ENCODE measurements around the gene ABHD14A. TPM values are rescaled to one million over a fixed set of nuclear protein-coding genes. Genes with fewer than 3 reads are reported as not detected.

Gene ABHD14A
- total RNA-seq, 6 experiments from 2014 or later: 8.3 to 22.2 (median 15.1) TPM

DNA sequence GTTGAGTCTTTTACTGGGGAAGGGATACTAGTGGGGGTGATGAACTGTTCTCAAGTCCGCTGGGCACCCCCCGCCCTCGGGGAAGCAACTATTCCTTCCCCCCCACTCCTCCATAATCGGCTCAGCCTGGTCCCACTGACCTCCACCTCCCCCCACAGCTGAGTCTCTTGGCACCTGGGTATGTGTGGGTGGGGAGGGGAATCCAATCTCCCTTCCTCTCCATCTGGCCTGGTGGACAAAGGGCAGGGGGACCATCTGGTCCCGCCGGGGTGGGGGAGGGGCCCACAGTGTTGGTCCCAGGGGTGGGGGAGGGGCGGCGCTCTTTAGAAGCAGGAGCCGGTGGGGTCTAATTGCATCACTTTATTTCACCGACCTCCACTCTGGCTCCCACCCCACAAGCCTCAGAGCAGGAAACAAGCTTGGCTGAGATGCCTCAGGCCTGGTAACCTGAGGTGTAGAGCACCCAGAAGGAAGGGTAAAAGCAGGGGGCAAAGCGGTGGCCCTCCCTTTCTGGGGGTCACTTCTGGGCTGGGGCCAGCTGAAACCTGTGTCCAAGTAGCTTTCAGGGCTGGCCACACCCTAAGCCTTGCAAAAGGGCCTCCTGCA lies 6.6 kb upstream of the ABHD14A start:
- H3K9me3 ChIP-seq: no peaks in the 10 kb centered on the region
- H3K4me1 ChIP-seq: peaks cover 0 to 37% (median 12%) of the 10 kb centered on the region in 4 donors
- H3K4me3 ChIP-seq: peak overlapping the region; percentile 54 to 62 (median 57)
- H3K36me3 ChIP-seq: no peaks in the 10 kb centered on the region
- no peaks in the 10 kb centered on the region for H3K27me3 ChIP-seq
- peak overlapping the region; percentile 47 to 80 (median 55) for H3K27ac ChIP-seq
- ATAC-seq (peak in 3 of 4 donors; percentile 1 to 42 (median 33)), DNase-seq (no peak)
- WGBS (ENCODE audit: insufficient coverage, low coverage, low lambda C conversion rate, missing lambda C conversion rate): 9% methylated on average over 7 of the region's 11 CpGs
- no peak for TF ChIP-seq POLR2A (IDR thresholded peaks at IDR 0.05)
- TF ChIP-seq, protein P1, sequence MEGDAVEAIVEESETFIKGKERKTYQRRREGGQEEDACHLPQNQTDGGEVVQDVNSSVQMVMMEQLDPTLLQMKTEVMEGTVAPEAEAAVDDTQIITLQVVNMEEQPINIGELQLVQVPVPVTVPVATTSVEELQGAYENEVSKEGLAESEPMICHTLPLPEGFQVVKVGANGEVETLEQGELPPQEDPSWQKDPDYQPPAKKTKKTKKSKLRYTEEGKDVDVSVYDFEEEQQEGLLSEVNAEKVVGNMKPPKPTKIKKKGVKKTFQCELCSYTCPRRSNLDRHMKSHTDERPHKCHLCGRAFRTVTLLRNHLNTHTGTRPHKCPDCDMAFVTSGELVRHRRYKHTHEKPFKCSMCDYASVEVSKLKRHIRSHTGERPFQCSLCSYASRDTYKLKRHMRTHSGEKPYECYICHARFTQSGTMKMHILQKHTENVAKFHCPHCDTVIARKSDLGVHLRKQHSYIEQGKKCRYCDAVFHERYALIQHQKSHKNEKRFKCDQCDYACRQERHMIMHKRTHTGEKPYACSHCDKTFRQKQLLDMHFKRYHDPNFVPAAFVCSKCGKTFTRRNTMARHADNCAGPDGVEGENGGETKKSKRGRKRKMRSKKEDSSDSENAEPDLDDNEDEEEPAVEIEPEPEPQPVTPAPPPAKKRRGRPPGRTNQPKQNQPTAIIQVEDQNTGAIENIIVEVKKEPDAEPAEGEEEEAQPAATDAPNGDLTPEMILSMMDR (IDR thresholded peaks at IDR 0.05): no peak
- intact Hi-C loops (cut with DNase I): no loop called here

DNA sequence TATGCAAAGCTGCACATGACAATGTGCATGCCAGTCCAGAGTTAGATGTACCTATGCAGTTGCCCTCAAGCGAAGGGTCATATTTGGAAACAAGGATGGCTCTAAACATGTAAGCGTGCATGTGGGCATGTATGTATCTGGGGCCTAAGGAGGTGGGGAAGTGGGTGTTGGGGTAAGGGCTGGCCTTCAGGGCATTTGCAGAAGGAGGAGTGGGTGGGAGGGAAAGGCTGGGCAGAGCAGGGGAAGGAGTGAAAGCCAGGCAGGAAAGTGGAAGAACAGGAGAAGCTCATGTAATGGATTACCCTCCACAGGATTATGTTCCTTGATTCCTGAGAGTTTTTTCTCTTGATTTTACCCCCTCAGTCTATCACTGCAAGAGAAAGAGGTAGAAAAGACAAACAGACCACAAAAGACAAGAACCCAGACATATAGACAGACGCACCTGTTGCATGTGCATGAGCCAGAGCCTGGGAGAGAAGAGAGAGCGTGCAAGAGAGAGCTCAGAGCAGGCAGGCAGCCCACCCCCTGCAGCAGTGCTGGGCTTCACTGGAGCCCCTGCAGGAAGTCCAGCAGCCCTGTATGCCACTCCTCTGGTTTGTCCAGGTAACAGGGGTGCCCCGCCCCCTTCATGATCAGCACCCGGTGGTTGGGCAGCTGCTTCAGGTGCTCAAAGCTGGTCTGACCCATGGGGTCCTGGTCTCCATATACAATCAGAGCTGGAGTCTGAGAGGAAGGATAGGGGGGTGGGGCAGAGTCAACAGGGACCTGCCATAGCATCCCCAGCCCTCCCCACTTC lies 5.8 kb upstream of the ABHD14A start:
- intact Hi-C loops (cut with DNase I): no loop called here
- no peaks in the 10 kb centered on the region for H3K27me3 ChIP-seq
- ATAC-seq: no peak
- no peak overlapping the region for H3K4me3 ChIP-seq
- peaks cover 0 to 37% (median 12%) of the 10 kb centered on the region in 4 donors for H3K4me1 ChIP-seq
- no peaks in the 10 kb centered on the region for H3K9me3 ChIP-seq
- no peak overlapping the region for H3K27ac ChIP-seq
- no peak for DNase-seq
- no peaks in the 10 kb centered on the region for H3K36me3 ChIP-seq
- WGBS (ENCODE audit: insufficient coverage, low coverage, low lambda C conversion rate, missing lambda C conversion rate): 84% methylated on average over 4 of the region's 6 CpGs
- TF ChIP-seq POLR2A (IDR thresholded peaks at IDR 0.05): no peak
- TF ChIP-seq, protein P1 (IDR thresholded peaks at IDR 0.05): no peak

DNA sequence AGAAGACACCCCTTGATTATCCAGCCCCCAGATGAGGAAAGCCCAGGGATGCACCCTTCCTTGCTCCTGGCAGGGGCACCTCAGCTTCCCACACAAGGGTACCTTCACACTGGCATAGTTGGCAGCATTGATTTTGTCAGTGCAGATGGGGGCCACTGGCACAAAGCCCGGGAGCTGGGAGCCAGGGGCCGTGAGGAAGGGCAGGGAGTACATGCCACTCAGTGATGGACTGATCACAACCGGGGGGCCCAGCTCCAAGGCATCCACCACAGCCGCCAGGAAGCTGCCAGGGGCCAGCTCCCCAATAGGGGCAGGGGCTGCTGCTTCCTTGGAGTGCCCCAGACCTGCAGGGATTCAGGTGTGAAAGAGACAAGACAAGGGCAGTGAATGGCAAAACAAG lies 5.0 kb upstream of the ABHD14A start:
- no peak overlapping the region for H3K4me3 ChIP-seq
- intact Hi-C loops (cut with DNase I): no loop called here
- no peak for DNase-seq
- no peaks in the 10 kb centered on the region for H3K36me3 ChIP-seq
- TF ChIP-seq, protein P1 (IDR thresholded peaks at IDR 0.05): no peak
- TF ChIP-seq POLR2A (IDR thresholded peaks at IDR 0.05): no peak
- WGBS (ENCODE audit: insufficient coverage, low coverage, low lambda C conversion rate, missing lambda C conversion rate): no CpG with 5 or more reads among the region's 4 CpGs
- H3K27me3 ChIP-seq: no peaks in the 10 kb centered on the region
- ATAC-seq: no peak
- H3K4me1 ChIP-seq: peaks cover 0 to 37% (median 16%) of the 10 kb centered on the region in 4 donors
- H3K27ac ChIP-seq: no peak overlapping the region
- H3K9me3 ChIP-seq: no peaks in the 10 kb centered on the region

DNA sequence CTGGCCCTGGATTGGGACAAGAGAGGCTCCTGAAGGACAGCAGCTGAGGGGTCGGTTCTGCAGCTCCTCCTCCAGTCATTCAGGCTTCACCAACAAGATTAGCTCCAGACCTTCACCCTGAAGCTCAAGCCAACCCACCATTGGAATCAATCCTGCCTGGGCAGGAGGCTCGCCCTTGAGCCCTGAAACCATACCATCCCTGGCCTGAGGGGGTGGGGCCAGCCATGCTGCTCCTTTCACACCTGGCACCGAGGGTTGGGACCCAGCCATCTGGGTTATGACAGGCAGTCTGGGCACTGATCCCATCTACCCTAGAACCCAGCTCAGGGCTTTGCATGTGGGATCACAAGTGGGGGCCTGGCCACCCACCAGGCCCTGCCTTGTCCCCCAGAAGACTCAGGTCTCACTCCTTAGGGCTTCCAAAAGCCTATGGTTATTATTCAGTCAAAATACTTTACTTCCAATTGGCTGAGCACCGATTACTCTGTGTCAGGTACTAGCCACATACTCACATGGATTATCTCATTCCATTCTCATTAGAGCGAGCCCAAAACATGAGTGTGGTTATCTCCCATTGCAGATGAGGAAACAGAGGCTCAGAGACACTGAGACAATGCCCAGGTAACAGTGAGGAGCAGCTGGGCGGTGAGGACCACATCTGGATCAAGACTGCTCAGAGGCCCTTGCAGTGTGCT lies 4.1 kb upstream of the ABHD14A start:
- intact Hi-C loops (cut with DNase I): no loop called here
- Histone ChIP-seq H3K9me3 (no peaks in the 10 kb centered on the region), H3K27me3 (no peaks in the 10 kb centered on the region), H3K4me3 (no peak overlapping the region), H3K27ac (no peak overlapping the region), H3K36me3 (no peaks in the 10 kb centered on the region), H3K4me1 (peaks cover 0 to 40% (median 16%) of the 10 kb centered on the region in 4 donors)
- ATAC-seq (peak in 2 of 4 donors; percentile 10 to 18), DNase-seq (peak; percentile 70 to 91 (median 82))
- WGBS (ENCODE audit: insufficient coverage, low coverage, low lambda C conversion rate, missing lambda C conversion rate): 26% methylated on average over 3 of the region's 6 CpGs
- no peak for TF ChIP-seq POLR2A (IDR thresholded peaks at IDR 0.05)
- TF ChIP-seq, protein P1 (IDR thresholded peaks at IDR 0.05): no peak
